Liver (tissue), 3 donors: Measurements from ENCODE around the gene CAPN2.

ENCODE experiments used
- CTCF ChIP-seq: fragments of 150-350 bp; IDR thresholded peaks from 2 replicates; pipeline ENCODE4 v1.5.1; 2017; ENCODE audit warnings: improper control_type of control experiment, low read depth, low read length; ENCODE audit not compliant: missing input control
- GABPA ChIP-seq, 2 donors: IDR thresholded peaks in 1 of 2; conservative IDR thresholded peaks in 1 of 2; 2 replicates each; pipeline ENCODE4 v1.6.1; 2016; ENCODE audit warnings: antibody characterized with exemption in 2 of 2, mild to moderate bottlenecking in 1 of 2, moderate library complexity in 1 of 2
- HNF4G ChIP-seq: IDR thresholded peaks from 2 replicates; pipeline ENCODE4 v1.6.1; 2016; ENCODE audit warnings: antibody characterized with exemption
- ZBTB33 ChIP-seq: IDR thresholded peaks from 2 replicates; pipeline ENCODE4 v1.6.1; 2016; ENCODE audit warnings: antibody characterized with exemption
- TF ChIP-seq, protein P1 (sequence below): IDR thresholded peaks from 2 replicates; pipeline ENCODE4 v1.6.1; 2016; ENCODE audit warnings: antibody characterized with exemption
- TF ChIP-seq, protein P2 (sequence below): IDR thresholded peaks from 2 replicates; pipeline ENCODE4 v1.6.1; 2016; ENCODE audit warnings: antibody characterized with exemption, mild to moderate bottlenecking
- donor health status: healthy.
- donor health status: healthy.

DNA sequence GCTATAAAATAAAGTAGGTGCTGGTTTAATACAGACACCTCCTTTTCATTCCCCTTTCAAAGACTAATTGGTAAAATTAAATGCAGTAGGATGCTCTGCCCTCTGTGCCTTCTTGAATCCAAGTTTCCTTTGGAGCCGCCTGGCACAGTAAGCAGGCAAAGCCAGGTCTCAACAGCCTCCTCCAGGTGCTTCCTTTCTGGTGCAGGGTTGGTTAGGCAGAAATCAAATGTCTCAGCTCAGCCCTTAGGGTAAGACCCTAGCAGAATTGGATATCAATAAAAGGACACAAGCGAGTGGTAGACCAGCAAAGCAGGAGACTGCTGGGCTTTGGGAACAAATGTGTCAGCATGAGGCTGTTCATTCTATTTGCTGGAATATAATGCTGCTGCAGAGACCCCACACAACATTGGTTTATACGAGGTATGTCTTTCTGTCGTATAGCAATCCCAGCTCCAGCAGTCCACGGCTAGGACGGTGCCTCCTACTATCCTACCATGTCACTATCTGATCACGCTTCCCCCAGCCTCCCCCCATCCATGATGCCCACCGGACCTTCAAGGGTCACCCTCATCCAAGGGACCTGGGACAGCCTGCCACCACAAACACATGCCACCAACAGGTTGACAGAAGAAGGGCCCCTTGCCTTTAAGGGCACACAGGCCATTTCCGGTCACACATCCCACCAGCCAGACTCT, 58.4 kb downstream of the CAPN2 start:
- TF ChIP-seq, protein P1, sequence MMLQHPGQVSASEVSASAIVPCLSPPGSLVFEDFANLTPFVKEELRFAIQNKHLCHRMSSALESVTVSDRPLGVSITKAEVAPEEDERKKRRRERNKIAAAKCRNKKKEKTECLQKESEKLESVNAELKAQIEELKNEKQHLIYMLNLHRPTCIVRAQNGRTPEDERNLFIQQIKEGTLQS, result no peak
- TF ChIP-seq CTCF (no peak), HNF4G (no peak), GABPA (IDR thresholded peaks at IDR 0.05 in 1 of 2, conservative IDR thresholded peaks at IDR 0.05 in 1 of 2) (no peak), ZBTB33 (no peak)
- TF ChIP-seq, protein P2, sequence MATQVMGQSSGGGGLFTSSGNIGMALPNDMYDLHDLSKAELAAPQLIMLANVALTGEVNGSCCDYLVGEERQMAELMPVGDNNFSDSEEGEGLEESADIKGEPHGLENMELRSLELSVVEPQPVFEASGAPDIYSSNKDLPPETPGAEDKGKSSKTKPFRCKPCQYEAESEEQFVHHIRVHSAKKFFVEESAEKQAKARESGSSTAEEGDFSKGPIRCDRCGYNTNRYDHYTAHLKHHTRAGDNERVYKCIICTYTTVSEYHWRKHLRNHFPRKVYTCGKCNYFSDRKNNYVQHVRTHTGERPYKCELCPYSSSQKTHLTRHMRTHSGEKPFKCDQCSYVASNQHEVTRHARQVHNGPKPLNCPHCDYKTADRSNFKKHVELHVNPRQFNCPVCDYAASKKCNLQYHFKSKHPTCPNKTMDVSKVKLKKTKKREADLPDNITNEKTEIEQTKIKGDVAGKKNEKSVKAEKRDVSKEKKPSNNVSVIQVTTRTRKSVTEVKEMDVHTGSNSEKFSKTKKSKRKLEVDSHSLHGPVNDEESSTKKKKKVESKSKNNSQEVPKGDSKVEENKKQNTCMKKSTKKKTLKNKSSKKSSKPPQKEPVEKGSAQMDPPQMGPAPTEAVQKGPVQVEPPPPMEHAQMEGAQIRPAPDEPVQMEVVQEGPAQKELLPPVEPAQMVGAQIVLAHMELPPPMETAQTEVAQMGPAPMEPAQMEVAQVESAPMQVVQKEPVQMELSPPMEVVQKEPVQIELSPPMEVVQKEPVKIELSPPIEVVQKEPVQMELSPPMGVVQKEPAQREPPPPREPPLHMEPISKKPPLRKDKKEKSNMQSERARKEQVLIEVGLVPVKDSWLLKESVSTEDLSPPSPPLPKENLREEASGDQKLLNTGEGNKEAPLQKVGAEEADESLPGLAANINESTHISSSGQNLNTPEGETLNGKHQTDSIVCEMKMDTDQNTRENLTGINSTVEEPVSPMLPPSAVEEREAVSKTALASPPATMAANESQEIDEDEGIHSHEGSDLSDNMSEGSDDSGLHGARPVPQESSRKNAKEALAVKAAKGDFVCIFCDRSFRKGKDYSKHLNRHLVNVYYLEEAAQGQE, result no peak
